ENCODE measurements around the gene CNIH2. TPM values are rescaled to one million over a fixed set of nuclear protein-coding genes. Genes with fewer than 3 reads are reported as not detected.
A peak's percentile ranks its signal among the peaks of the same experiment; 100 is the strongest.

The CNIH2 gene
- total and polyA plus RNA-seq, 2 of the 8 experiments (the other 6 are each of a cell fraction or from before 2014, with no cell fraction given) = 12.5 to 15.8 TPM

DNA sequence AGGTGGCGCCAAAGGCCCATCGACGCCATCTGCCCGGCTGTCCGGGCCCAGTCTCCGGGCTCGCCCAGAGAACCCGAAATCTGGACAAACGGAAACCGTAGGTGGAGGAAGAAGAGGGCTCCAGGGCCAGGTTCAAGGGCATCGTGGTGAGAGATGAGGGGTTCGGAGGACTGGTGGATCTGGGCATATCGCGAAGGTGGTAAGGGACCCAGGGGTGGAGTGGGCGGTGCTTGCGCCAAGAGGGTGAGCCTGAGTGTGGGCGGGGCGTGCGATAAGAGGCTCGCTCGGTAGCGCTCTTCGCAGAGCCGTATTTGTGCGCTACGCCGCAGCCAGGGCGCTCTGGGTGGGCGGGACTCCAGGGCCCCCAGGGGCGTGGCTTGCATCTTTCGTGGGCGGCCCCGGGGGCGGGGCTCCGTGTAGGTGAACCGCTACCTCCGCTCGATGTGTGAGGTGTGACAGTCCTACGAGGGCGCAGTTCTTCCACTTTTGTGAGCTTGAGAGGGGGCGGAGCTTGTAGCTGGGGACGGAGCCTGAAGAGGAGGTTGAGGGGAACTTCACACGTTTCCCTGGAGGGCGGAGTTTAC lies 34.1 kb downstream of the CNIH2 start (continued):
- TF ChIP-seq, protein P1, sequence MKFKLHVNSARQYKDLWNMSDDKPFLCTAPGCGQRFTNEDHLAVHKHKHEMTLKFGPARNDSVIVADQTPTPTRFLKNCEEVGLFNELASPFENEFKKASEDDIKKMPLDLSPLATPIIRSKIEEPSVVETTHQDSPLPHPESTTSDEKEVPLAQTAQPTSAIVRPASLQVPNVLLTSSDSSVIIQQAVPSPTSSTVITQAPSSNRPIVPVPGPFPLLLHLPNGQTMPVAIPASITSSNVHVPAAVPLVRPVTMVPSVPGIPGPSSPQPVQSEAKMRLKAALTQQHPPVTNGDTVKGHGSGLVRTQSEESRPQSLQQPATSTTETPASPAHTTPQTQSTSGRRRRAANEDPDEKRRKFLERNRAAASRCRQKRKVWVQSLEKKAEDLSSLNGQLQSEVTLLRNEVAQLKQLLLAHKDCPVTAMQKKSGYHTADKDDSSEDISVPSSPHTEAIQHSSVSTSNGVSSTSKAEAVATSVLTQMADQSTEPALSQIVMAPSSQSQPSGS (IDR thresholded peaks at IDR 0.05; ENCODE audit: low read length) = peak; percentile 69; the same call in 1 of the 2 replicates
- TF ChIP-seq KDM5A (IDR thresholded peaks at IDR 0.05; ENCODE audit: low read length) (0 out of 2 replicates have a peak, but pooled peaks have one; percentile 31), KDM4A (IDR thresholded peaks at IDR 0.05; ENCODE audit: low read depth, low read length, severe bottlenecking) (peak; percentile 74), SIN3A (conservative IDR thresholded peaks at IDR 0.05 in 1 of 2, IDR thresholded peaks at IDR 0.05 in 1 of 2; ENCODE audit: low read depth in 1 of 2, low read length in 2 of 2) (peak in 1 of 2 experiments; percentile 73; a peak in 1 of 4 replicates), POLR2A (IDR thresholded peaks at IDR 0.05; ENCODE audit: control extremely low read depth in 1 of 2, low read depth in 2 of 2, low read length in 2 of 2) (peak in 1 of 2 experiments; percentile 35; a peak in 1 of 3 replicates), HDAC2 (IDR thresholded peaks at IDR 0.05; ENCODE audit: borderline replicate concordance in 1 of 2, low read depth in 2 of 2, low read length in 2 of 2) (no peak; a peak in 1 of 4 replicates), KDM1A (IDR thresholded peaks at IDR 0.05; ENCODE audit: borderline replicate concordance, low read length) (peak; percentile 41; the same call in 1 of the 2 replicates), TAF1 (IDR thresholded peaks at IDR 0.05; ENCODE audit: low read depth, low read length) (peak; percentile 39; the same call in 1 of the 2 replicates), GABPA (IDR thresholded peaks at IDR 0.05; ENCODE audit: borderline replicate concordance, insufficient read depth, low read length) (no peak), CREB1 (IDR thresholded peaks at IDR 0.05) (peak; percentile 61)
- TF ChIP-seq, protein P2, sequence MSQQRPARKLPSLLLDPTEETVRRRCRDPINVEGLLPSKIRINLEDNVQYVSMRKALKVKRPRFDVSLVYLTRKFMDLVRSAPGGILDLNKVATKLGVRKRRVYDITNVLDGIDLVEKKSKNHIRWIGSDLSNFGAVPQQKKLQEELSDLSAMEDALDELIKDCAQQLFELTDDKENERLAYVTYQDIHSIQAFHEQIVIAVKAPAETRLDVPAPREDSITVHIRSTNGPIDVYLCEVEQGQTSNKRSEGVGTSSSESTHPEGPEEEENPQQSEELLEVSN (IDR thresholded peaks at IDR 0.05) = peak; percentile 79
- TF ChIP-seq, protein P3, sequence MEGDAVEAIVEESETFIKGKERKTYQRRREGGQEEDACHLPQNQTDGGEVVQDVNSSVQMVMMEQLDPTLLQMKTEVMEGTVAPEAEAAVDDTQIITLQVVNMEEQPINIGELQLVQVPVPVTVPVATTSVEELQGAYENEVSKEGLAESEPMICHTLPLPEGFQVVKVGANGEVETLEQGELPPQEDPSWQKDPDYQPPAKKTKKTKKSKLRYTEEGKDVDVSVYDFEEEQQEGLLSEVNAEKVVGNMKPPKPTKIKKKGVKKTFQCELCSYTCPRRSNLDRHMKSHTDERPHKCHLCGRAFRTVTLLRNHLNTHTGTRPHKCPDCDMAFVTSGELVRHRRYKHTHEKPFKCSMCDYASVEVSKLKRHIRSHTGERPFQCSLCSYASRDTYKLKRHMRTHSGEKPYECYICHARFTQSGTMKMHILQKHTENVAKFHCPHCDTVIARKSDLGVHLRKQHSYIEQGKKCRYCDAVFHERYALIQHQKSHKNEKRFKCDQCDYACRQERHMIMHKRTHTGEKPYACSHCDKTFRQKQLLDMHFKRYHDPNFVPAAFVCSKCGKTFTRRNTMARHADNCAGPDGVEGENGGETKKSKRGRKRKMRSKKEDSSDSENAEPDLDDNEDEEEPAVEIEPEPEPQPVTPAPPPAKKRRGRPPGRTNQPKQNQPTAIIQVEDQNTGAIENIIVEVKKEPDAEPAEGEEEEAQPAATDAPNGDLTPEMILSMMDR (IDR thresholded peaks at IDR 0.05; ENCODE audit: control extremely low read depth in 1 of 3, insufficient read depth in 1 of 3, low read depth in 1 of 3, low read length in 3 of 3) = peak in 2 of 3 experiments; percentile 84 to 93; a peak in 3 of 4 replicates

Data from H1 (cell line).